ENCODE results near the gene XPOT. TPM values are rescaled to one million over a fixed set of nuclear protein-coding genes. Genes with fewer than 3 reads are reported as not detected.

XPOT gene
- total and polyA plus RNA-seq, 2 of the 4 experiments (the other 2 are of a cell fraction): 40.9 to 80.8 TPM

- TF ChIP-seq, protein P1, sequence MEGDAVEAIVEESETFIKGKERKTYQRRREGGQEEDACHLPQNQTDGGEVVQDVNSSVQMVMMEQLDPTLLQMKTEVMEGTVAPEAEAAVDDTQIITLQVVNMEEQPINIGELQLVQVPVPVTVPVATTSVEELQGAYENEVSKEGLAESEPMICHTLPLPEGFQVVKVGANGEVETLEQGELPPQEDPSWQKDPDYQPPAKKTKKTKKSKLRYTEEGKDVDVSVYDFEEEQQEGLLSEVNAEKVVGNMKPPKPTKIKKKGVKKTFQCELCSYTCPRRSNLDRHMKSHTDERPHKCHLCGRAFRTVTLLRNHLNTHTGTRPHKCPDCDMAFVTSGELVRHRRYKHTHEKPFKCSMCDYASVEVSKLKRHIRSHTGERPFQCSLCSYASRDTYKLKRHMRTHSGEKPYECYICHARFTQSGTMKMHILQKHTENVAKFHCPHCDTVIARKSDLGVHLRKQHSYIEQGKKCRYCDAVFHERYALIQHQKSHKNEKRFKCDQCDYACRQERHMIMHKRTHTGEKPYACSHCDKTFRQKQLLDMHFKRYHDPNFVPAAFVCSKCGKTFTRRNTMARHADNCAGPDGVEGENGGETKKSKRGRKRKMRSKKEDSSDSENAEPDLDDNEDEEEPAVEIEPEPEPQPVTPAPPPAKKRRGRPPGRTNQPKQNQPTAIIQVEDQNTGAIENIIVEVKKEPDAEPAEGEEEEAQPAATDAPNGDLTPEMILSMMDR (conservative IDR thresholded peaks at IDR 0.05; ENCODE audit: low read depth, low read length): 0 out of 2 replicates have a peak, but pooled peaks have one; percentile 4
These were observed 47.7 kb downstream of the XPOT start, which contains the start of gene TBK1 (continued) for GRCh38 chr12:64451687-64452558.
